Kidney (tissue), 14 donors: ENCODE data around the gene NAPG. TPM values are rescaled to one million over a fixed set of nuclear protein-coding genes. Genes with fewer than 3 reads are reported as not detected.
"Not testable (repeated sequence)": the region's sequence is repeated elsewhere in the genome, so short reads cannot be mapped to it uniquely, and the experiment has no call there.

Source experiments
- DNase-seq, 5 donors: peaks; one replicate each; pipeline ENCODE4 v3.0.0-alpha.2; 2013 to 2020
- FAIRE-seq: peaks from 2 replicates; lab custom pipeline; 2012; peaks lifted over from hg19 to GRCh38; lab: Jason Lieb, UNC
- H3K27ac ChIP-seq, 2 donors: one replicate each; pipeline ENCODE4 v1.7.0; 2013; ENCODE audit warnings: low read depth in 2 of 2, low read length in 2 of 2, inconsistent platforms in 1 of 2
- H3K27me3 ChIP-seq: one replicate; pipeline ENCODE4 v1.7.1; 2013; ENCODE audit warnings: low read length, inconsistent platforms; ENCODE audit not compliant: control insufficient read depth, insufficient read depth
- H3K36me3 ChIP-seq, 3 donors: one replicate each; pipeline versions ENCODE4 v1.7.0 to v1.7.1; 2013; ENCODE audit warnings: low read length in 3 of 3, control low read depth in 1 of 3, inconsistent platforms in 1 of 3; ENCODE audit not compliant: insufficient read depth in 3 of 3, control insufficient read depth in 2 of 3
- H3K4me1 ChIP-seq, 3 donors: one replicate each; pipeline versions ENCODE4 v1.7.0 to v1.7.1; 2013; ENCODE audit warnings: low read length in 3 of 3, inconsistent platforms in 1 of 3, low read depth in 1 of 3; ENCODE audit not compliant: control insufficient read depth in 2 of 3, insufficient read depth in 2 of 3
- H3K4me3 ChIP-seq, 3 donors: one replicate each; pipeline versions ENCODE4 v1.7.0 to v1.8.1; 2013; ENCODE audit warnings: low read length in 3 of 3, control low read depth in 1 of 3, inconsistent platforms in 1 of 3
- H3K9ac ChIP-seq, 3 donors: one replicate each; pipeline versions ENCODE4 v1.7.0 to v1.7.1; 2013; ENCODE audit warnings: low read length in 3 of 3, control low read depth in 1 of 3, inconsistent platforms in 1 of 3
- H3K9me3 ChIP-seq, 3 donors: one replicate each; pipeline versions ENCODE4 v1.7.0 to v1.7.1; 2013; ENCODE audit warnings: low read length in 3 of 3, control low read depth in 1 of 3, inconsistent platforms in 1 of 3; ENCODE audit not compliant: control insufficient read depth in 2 of 3, insufficient read depth in 1 of 3
- intact Hi-C: fragments of 100-400 bp; cut with DNase I; formaldehyde crosslinking; loops from one replicate; pipeline ENCODE4 v1.11.1; 2022
- polyA plus RNA-seq: library from polyadenylated mRNA; stranded (reverse); fragments of 350-450 nt; fragmentation: Illumina TruSeq; extraction: RNeasy Lipid Tissue Mini Kit (QIAGEN cat#74804); gene quantifications from one replicate; pipeline ENCODE4 v1.2.3, GENCODE V29; 2014; ENCODE audit warnings: low read depth, low replicate concordance; ENCODE audit not compliant: insufficient read depth
- total RNA-seq: library from RNA; stranded (reverse); fragmentation: NEBNext Ultra II Directional; extraction: Animal tissue kit (Norgen Biotek cat#: 25700); gene quantifications from one replicate; pipeline ENCODE4 v1.2.1, GENCODE V29; 2021
- TF ChIP-seq, protein P1 (sequence below): IDR thresholded peaks from 3 replicates; pipeline ENCODE4 v1.5.1; 2012; ENCODE audit warnings: mild to moderate bottlenecking, moderate library complexity, borderline replicate concordance; ENCODE audit not compliant: insufficient read depth; ENCODE audit errors: extremely low read depth
- donor health status: control.
- donor health status: control.
- donor health status: control.
- donor health status: control.
- donor health status: control.
- donor health status: DM: yes; HTN: yes; CAD: no.
- donor health status: Normal renal cell carcinoma (clear cell type).

NAPG gene
- total and polyA plus RNA-seq, 2 donors from 2014 or later = 15.0 to 39.4 TPM

DNA sequence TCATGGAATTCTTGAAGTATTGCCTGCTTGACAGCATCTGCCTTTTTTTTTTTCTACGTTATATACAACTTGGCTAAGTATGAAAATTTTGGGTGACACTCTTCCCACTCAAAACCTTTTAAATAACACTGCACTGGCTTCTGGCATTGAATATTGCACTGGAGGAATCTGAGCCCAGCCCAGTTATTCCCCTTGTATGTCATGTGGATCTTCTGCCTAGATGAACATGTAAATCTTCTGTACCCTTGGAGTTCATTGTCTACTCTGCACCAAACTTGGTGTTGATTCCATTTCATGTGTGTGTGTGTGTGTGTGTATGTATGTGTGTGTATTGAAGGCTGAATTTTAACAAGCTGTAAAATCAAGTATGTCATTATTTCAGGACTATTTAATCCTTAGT, 59.4 kb downstream of the NAPG start:
- Histone ChIP-seq H3K4me1 (no peaks in the 10 kb centered on the region), H3K36me3 (no peaks in the 10 kb centered on the region), H3K4me3 (no peak overlapping the region), H3K9ac (no peak overlapping the region), H3K27ac (no peak overlapping the region), H3K27me3 (no peaks in the 10 kb centered on the region), H3K9me3 (no peaks in the 10 kb centered on the region)
- FAIRE-seq = no peak
- TF ChIP-seq, protein P1, sequence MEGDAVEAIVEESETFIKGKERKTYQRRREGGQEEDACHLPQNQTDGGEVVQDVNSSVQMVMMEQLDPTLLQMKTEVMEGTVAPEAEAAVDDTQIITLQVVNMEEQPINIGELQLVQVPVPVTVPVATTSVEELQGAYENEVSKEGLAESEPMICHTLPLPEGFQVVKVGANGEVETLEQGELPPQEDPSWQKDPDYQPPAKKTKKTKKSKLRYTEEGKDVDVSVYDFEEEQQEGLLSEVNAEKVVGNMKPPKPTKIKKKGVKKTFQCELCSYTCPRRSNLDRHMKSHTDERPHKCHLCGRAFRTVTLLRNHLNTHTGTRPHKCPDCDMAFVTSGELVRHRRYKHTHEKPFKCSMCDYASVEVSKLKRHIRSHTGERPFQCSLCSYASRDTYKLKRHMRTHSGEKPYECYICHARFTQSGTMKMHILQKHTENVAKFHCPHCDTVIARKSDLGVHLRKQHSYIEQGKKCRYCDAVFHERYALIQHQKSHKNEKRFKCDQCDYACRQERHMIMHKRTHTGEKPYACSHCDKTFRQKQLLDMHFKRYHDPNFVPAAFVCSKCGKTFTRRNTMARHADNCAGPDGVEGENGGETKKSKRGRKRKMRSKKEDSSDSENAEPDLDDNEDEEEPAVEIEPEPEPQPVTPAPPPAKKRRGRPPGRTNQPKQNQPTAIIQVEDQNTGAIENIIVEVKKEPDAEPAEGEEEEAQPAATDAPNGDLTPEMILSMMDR = no peak
- intact Hi-C loops = no loop called here
- DNase-seq = no peak

DNA sequence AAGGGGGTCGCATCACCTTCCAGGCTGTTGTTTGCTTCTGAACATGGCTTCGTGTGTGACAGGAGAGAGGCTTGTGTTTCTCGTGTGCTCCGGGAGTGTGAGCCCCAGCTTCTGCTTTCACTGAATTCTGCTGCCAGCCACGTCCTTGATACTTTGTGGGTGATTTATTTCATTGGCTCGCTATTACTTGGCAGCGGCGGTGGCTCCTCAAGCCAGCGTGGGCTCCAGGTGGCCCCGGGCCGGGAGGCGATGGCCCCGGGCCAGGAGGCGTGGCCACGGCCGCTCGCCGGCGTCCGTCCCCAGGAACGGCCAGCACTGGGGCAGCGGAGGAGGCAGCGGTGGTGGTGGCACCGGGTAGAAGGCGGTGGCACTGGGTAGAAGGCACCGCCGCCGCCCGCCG, 63.1 kb downstream of the NAPG start:
- Histone ChIP-seq H3K4me1 (no peaks in the 10 kb centered on the region), H3K27ac (no peak overlapping the region), H3K27me3 (no peaks in the 10 kb centered on the region), H3K9me3 (no peaks in the 10 kb centered on the region), H3K36me3 (no peaks in the 10 kb centered on the region), H3K4me3 (no peak overlapping the region), H3K9ac (no peak overlapping the region)
- TF ChIP-seq, protein P1 = no peak
- FAIRE-seq (no peak), DNase-seq (no peak)
- intact Hi-C loops = no loop called here

DNA sequence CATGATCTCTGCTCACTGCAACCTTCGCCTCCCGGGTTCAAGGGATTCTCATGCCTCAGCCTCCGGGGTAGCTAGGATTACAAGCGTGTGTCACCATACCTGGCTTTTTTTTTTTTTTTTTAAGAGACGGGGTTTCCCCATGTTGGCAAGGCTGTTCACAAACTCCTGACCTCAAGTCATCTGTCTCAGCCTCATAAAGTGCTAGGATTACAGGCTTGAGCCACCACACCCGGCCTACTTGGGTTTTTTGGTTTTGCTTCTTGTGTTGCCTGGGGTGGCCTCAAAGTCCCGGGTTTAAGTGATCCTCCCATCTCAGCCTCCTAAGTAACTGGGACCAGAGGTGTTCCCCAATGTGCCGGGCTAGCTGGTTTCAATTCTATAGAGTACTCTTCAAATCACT, 64.6 kb downstream of the NAPG start:
- FAIRE-seq = no peak
- Histone ChIP-seq H3K4me3 (no peak overlapping the region), H3K9me3 (no peaks in the 10 kb centered on the region), H3K9ac (no peak overlapping the region), H3K4me1 (no peaks in the 10 kb centered on the region), H3K36me3 (no peaks in the 10 kb centered on the region), H3K27ac (no peak overlapping the region), H3K27me3 (no peaks in the 10 kb centered on the region)
- DNase-seq = no peak
- TF ChIP-seq, protein P1 = no peak
- intact Hi-C loops = no loop called here

DNA sequence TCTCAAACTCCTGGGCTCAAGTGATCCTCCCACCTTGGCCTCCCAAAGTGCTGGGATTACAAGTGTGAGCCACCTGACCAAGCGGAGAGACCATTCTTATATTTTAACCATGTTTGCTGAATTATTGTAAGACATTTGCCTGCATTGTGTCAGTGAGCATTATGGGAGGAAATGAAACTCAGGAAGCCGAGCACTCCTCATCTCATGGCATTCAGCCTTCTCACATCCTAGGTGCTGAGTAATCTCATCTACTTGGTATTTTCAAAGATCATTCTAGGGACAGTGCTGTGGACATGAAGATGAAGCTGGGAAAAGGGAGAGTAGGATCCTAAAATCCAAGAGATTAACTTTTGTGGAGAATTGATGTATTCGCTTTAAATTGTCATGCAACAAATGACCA, 66.1 kb downstream of the NAPG start:
- no peak overlapping the region for H3K4me3 ChIP-seq
- H3K4me1 ChIP-seq = no peaks in the 10 kb centered on the region
- DNase-seq (no peak), FAIRE-seq (no peak)
- H3K27ac ChIP-seq = no peak overlapping the region
- H3K27me3 ChIP-seq = no peaks in the 10 kb centered on the region
- no peak overlapping the region for H3K9ac ChIP-seq
- intact Hi-C loops = no loop called here
- TF ChIP-seq, protein P1 = no peak
- no peaks in the 10 kb centered on the region for H3K36me3 ChIP-seq
- H3K9me3 ChIP-seq = no peaks in the 10 kb centered on the region

DNA sequence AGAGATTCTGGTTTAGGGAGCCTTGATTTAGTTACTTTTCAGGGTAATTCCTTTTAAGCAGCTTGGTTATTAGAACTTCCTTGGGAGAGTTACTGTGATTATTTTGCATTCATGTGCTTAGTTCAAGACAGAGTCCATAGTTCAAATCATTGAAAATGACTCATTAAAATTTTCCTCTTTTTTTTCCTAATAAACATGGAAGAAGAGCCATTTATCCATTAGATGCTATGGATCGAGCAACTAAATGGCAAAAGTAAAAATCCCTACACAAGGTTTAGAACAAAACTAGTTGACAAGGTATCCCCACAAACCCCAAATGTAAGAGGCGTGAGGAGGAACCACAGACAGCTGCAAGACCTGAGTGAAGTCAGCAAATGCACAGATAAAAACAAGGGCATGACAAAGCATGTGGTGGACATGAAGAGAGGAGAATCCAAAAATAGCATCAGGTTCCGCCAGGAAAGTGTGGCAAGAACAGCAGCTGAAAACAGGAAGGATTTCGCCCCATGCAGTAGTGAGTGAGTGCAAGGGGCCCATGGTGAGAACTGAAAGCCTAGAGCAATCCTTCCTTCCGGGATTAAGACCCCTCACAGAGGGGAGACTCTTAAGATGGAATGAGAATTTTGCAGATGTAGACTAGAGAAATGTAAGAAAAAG, 67.7 kb downstream of the NAPG start:
- H3K36me3 ChIP-seq, DNase-seq, H3K27ac ChIP-seq, H3K4me3 ChIP-seq, FAIRE-seq, H3K27me3 ChIP-seq, intact Hi-C loops, H3K4me1 ChIP-seq, H3K9me3 ChIP-seq, H3K9ac ChIP-seq: not testable (repeated sequence)
